Embryonic facial prominence (tissue), 1 donor: Measurements from ENCODE around the gene PLSCR4.
"Not testable (repeated sequence)": the region's sequence is repeated elsewhere in the genome, so short reads cannot be mapped to it uniquely, and the experiment has no call there.

Source experiments
- DNase-seq: peaks from one replicate; pipeline ENCODE4 v3.0.0-alpha.2; 2016; ENCODE audit errors: extremely low spot score

The PLSCR4 gene

DNA sequence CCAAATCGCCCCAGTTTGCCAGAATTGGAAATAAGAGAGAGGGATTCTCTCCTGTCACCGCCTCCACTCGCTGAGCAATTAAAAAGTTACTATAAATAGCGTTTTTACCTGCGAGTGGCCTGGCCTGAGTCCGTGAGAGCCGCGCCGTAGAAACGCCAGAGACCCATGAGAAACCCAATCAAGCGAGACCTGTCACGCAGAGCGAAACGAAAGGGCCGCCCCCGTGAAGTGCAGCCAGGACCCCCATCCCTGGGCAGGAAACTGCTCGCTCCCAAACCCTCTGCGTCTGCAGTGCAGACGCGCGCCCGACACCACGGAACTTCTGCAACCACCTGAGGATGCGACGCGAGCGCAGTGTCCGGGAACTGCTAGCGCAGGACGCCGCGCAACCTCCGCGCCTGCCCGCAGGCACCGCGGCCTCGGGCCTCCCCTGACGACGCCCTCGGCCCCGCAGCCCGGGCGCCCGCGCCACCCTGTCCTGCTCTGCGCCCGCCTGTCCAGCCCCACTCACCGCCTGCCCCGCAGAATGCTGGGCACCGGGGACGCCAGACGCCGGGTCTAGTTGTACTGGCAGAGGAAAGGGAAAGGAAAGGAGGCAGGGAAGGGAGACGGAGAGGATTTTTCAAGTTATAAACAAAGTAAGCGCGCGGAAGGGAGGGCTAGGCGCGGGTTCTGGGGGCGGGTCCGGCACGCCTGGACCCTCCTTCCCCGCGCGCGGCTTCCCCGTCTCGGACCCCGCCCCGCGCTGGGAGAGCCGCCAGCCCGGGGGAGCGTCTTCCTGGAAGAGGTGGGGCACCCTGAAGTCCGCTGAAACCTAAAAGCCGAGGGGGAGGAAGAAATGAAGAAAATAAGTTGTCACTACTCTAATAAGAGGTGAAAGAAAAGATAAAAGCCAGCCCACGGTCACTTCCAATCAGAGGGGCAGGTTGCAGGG lies at the start of gene PLSCR4:
TSS of gene PLSCR4 (minus strand) at position 657 of the 934 bp plus-strand sequence. CDS start 29,034 bp downstream, outside the sequence.
- peak; percentile 52 for DNase-seq

GRCh38 chr3:146293401-146293800 lies 42.5 kb upstream of the PLSCR4 start:
- not testable (repeated sequence) for DNase-seq

DNA sequence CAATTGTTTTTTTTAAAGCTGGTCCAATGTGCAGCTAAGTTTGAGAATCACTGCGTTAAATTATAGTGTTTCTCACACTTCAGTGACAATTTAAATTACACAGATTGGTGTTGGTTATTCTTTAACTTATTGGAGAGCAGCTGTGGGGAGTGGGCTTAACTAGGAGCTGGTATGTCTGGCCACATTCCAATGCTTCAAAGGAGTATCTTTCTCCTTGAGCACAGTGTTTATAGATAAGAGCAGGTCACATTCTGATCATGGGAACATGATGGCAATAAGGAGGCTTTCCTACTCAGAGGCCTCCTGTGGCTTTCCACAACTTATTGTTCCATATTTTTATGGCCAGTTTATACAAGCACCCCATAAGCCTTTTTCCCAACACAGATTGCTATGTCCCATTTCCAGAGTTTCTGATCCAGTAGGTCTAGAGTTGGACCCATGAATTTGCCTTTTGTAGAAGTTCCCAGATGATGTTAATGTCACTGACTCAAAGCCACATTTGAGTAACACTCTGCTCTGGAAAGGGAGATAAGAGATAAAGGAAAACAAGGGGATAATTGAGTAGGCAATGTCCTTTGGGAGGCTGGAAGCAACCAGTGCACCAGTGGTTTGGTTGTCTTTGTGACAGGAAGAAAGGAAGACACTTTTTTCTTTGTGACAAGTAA lies 33.0 kb upstream of the PLSCR4 start:
- no peak for DNase-seq

- no peak for DNase-seq
Observed at GRCh38 chr3:146280864-146281263, 30.0 kb upstream of the PLSCR4 start.

GRCh38 chr3:146279951-146280350 lies 29.0 kb upstream of the PLSCR4 start:
- DNase-seq, result no peak

DNA sequence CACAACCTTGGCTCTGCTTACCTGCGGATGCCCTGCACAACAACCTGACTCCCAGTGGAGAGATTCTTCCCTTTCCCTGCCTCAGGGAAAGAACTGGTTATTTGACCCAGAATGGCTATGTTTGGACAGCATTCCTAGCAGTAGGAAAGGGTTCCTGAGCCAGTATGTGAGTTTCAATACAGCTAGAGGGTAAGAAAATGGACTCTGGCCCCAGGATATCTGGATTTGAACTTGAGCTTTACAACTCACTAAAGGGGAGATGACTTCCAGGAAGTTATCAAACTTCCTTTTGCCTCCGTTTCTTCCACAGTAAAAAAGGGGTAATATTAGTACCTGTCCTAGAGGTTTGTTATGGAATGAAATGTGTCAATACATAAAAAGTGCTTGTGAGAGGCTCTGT lies 28.1 kb upstream of the PLSCR4 start:
- DNase-seq, result no peak

DNA sequence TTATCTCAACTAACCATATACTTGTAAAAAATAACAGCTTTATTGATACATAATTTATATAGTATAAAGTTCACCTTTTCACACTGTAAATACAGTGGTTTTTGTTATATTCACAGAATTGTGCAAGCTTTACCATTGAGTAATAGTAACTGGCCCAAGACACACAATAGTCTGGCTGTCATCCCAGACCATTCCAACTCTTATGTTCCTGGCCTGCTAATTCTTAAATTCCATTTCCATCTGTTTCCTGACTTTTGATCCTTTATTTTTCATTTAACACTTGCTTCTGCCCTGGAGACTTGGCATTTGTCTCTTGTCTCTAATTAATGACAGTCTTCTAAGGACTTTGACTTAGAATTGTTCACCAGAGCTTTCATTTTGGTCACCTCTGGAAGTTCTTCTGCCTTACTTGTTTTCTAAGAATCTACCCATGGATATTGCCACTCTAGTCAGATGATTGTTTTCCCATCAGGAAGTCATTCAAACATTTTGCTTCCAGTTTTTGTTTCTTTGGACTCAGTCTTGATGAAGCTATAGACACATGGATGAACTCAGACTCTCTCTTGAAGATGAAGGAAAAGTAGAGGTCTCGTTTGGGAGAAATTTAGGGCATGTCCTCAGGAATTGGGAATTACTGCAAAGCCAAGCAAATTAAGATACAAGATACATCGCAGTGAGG lies 27.2 kb upstream of the PLSCR4 start:
- DNase-seq, result no peak

DNA sequence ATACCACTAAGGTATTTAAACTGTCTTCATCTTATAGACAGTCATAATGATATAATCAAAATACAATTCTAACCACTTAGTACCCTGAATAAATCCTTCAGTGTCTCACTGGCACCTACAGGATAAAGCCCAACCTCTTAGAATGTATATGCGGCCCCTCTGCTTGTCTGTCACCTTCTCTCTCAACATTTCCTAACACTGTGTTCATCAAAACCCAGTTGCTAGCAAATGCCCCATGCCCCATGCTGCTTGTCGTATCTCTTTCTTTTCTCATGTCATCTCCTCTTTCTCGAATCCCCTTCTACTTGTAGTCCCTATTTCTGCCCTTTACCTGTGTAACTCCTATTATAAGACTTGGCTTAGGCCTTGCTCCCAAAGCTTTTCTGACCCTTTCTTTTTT lies 24.6 kb upstream of the PLSCR4 start:
- no peak for DNase-seq

DNA sequence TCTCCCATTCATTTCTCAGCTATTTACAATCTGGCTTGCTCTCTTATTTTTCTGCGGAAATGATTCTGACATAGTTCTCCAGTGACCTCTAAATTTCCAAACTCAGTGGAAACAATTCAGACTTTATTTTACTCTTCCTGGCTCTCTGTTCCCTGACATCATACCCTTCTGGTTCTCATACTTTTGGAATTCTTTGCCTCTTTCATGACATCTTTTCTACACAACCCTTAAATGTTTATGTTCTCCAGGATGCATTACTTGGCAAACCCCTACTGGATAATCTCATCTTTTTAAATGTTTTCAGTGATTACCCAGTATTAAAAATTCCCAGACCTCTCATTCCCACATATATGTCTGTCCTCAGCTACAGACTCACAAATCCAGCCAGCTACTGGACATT lies 23.9 kb upstream of the PLSCR4 start:
- peak; percentile 60 for DNase-seq

DNA sequence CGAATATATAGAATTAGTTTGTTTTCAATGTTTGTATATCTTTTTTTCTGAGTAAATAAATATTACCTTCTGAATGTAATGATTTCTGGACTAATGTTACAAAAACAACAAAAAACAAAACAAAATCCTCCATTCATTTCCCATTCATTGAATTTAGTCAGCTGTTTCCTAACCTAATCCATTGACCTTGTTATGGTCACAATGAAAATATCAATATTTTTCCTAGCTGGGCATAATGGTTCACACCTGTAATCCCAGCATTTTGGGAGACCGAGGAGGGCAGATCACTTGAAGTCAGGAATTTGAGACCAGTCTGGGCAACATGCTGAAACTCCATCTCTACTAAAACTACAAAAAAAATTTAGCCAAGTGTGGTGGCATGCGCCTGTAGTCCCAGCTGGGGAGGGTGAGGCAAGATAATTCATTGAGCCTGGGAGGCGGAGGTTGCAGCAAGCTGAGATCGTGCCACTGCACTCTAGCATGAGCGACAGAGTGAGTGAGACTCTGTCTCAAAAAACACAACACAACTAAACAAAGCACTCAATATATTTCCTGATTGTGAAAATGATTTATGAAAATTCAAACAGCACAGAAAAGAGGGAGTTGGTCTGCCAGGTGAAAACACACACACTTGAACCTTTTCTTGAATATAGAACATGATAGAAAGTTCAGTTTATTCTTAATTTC lies 23.0 kb upstream of the PLSCR4 start:
- no peak for DNase-seq

DNA sequence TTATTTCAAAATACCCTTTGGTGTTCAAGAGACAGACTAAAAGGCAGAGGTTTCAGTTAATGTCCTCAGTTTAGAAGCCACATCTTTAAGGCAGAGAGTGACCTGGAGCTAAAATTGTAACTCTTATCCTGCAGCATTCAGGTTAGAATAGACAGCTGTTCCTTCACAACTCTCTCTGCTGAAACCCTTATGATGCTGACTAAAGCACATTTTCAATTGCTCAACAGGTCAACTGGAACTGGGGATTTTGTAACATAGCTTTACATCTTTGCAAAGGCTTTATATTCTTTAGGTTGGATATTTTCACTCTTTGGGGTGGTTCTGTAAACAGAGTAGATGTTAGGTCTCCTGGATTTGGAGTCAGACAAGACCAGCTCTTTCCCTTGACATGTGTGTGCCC lies 20.3 kb upstream of the PLSCR4 start:
- DNase-seq, result no peak

GRCh38 chr3:146269271-146269670 lies 18.4 kb upstream of the PLSCR4 start:
- DNase-seq, result no peak

DNA sequence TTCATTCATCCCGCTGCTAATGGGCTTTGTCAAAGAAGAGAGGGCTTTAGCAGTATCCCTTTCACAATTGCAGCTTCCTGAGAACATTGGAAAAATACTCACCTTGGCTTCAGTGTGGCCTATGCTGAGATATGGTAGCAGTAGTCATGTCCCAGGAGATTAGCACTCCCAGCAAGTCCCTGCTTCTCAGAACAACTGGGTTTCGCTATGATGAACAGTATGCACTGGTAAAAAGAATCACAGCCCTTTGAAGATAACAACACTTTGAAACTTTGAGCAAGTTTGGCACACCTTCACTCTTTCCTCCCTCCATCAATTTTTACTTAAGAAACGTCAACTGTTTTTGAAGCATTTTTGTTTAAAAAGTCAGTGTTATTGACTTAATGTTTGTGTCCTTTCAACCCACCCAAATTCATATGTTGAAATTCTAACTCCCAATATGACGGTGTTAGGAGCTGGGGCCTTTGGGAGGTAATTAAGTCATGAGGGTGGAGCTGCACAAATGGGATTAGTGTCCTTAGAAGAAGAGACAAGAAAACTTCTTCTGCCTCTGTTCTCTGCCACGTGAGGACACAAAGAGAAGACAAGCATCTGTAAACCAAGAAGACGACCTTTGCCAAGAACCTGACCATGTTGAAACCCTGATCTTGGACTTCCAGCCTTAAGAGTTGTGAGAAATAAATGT lies 17.8 kb upstream of the PLSCR4 start:
- no peak for DNase-seq

DNA sequence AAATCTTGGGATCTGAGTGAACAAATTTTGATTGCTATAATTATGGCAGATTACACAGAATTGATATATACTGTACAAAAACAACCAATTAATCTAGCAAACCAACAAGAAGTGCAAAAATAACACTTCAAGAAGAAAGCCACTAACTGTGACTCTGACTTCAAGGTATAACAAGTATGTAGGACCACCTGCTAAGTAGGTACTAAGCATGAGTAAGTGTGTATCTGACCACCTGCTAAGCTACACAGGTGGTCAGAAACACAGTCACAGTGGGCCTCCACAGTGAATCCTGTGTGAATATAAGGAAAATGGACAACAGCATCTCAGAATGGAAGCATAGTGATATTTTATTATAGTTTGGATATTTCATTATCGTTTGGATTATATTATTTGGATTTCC lies 14.8 kb upstream of the PLSCR4 start:
- no peak for DNase-seq

GRCh38 chr3:146262371-146263110 lies 11.6 kb upstream of the PLSCR4 start:
- no peak for DNase-seq

- DNase-seq, result no peak
Observed at GRCh38 chr3:146259880-146260589, 9.1 kb upstream of the PLSCR4 start.

GRCh38 chr3:146256851-146257486 lies 6.1 kb upstream of the PLSCR4 start:
- no peak for DNase-seq

DNA sequence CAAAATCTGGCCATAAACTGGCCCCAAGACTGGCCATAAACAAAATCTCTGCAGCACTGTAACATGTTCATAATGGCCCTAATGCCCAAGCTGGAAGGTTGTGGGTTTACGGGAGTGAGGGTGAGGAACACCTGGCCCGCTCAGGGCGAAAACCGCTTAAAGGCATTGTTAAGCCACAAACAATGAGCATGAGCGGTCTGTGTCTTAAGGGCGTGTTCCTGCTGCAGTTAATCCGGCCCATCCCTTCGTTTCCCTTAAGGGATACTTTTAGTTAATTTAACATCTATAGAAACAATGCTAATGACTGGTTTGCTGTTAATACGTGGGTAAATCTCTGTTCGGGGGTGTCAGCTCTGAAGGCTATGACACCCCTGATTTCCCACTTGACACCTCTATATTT lies 1.5 kb upstream of the PLSCR4 start:
- DNase-seq, result not testable (repeated sequence)

DNA sequence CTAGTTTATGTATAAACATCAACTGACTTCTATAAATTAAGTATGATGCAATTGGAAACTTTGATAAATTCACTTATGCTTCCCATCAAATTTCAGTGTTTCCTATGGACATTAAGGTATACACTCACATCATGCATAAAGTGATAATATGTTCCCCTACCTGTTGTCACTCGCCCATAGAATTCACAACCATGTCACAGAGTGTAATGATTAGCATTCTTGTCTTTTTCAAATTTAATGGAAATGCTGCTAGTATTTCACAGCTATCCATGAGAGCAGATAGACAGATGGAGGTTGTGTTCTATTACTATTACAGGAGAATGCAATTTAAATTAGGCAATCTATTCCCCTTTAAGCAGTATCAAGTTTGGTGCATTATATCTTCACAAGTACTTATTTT lies 984 bp downstream of the PLSCR4 start:
- DNase-seq, result no peak
